ENCODE measurements around the gene STXBP5.

The STXBP5 gene

DNA sequence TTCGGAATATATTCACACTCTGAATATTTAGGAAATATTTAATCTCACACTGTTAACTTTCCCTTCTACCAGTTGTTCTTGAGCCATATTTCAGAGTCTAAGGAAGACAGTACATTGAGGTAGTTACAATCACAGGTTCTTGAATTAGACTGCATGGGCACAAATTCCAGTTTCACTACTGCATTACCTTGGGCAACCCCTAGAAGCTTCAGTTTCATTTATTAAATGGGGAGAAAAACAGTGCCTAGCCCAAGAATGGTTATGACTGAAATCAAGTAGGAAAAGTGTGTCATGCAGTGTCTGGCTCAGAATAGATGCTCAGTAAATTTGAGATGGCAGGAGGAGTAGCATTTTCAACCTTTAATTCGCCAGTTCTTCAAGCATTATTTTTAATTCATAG lies 179.8 kb downstream of the STXBP5 start:
- Histone ChIP-seq H3K27me3 (ENCODE audit: control insufficient read depth, insufficient read depth, low read length) (no peaks in the 10 kb centered on the region), H3K4me3 (ENCODE audit: low read depth, low read length) (no peak overlapping the region), H3K27ac (ENCODE audit: low read depth, low read length) (no peak overlapping the region), H3K36me3 (ENCODE audit: control insufficient read depth, insufficient read depth, low read length) (no peaks in the 10 kb centered on the region; the same call in 1 of the 2 replicates), H3K9me3 (ENCODE audit: control insufficient read depth, insufficient read depth, low read depth, low read length) (peaks cover 8% of the 10 kb centered on the region), H3K4me1 (ENCODE audit: control insufficient read depth, insufficient read depth, low read length) (no peaks in the 10 kb centered on the region), H3K9ac (ENCODE audit: low read length) (no peak overlapping the region)

DNA sequence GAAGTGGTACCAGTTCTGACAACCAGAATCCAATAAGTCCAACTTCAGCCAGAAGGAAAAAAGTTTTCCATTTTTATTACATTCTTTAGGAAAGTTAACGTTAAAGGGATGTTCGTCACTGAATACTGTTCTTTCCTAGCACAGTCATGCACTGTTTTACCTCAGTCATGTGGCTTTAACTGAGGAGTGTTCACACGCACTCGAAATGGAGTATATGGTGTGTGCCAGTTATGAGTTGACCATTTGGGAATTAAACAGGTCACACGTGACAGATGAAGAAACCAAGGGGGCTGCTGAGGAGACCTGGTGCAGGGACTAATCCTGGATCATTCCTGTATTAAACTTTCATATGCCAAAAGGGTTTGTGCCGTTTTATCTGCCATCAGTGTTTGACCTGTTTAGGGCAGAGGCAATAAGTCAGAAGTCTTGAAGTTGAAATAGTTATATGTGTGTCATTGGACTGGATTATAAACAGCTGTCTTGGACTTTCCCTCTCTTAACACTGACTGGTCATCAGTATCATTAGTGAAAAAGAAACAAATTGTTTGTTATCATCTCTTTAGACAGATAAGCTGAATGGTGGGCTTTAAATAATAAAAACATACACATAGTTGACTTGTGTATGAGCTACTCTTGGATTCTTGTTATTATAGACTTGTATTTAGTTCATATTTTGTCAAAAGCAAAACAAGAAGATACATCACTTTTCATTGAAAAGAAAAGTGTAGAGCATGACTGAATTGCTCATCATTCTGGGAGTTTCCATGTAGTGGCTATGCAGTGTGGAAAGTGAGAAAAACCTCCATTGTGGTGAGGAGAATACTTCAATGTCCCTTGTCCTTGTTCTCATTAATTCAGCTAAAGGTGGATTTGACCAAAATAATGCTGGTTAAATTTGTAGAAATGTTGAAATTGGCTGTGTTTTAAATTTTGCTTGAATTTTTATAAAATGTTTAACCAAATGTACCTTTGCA lies 180.8 kb downstream of the STXBP5 start:
- Histone ChIP-seq H3K4me3 (ENCODE audit: low read depth, low read length) (no peak overlapping the region), H3K9me3 (ENCODE audit: control insufficient read depth, insufficient read depth, low read depth, low read length) (peaks cover 8% of the 10 kb centered on the region), H3K9ac (ENCODE audit: low read length) (no peak overlapping the region), H3K27ac (ENCODE audit: low read depth, low read length) (no peak overlapping the region), H3K36me3 (ENCODE audit: control insufficient read depth, insufficient read depth, low read length) (no peaks in the 10 kb centered on the region; the same call in 1 of the 2 replicates), H3K4me1 (ENCODE audit: control insufficient read depth, insufficient read depth, low read length) (no peaks in the 10 kb centered on the region), H3K27me3 (ENCODE audit: control insufficient read depth, insufficient read depth, low read length) (no peaks in the 10 kb centered on the region)

DNA sequence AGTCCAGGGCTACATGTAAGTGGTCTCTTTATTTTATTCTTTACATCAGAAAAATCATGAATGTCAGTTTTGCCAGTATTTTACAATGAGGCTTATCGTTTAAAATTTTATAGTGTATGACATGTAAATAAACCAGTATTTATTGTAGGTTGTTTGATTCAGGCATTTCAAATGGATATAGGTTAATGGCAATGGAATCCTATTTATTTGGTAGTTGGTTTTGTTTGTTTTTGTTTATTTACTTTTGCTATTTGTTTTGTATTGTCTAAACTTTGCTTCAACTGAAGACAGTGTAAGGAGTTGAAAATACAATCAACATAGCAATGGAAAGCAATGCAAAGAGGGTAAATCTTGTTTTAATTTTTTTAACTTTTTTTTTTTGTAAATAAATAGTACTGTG lies 185.2 kb downstream of the STXBP5 start:
- Histone ChIP-seq H3K27me3 (ENCODE audit: control insufficient read depth, insufficient read depth, low read length) (no peaks in the 10 kb centered on the region), H3K4me1 (ENCODE audit: control insufficient read depth, insufficient read depth, low read length) (no peaks in the 10 kb centered on the region), H3K27ac (ENCODE audit: low read depth, low read length) (no peak overlapping the region), H3K9ac (ENCODE audit: low read length) (no peak overlapping the region), H3K36me3 (ENCODE audit: control insufficient read depth, insufficient read depth, low read length) (no peaks in the 10 kb centered on the region), H3K9me3 (ENCODE audit: control insufficient read depth, insufficient read depth, low read depth, low read length) (no peaks in the 10 kb centered on the region), H3K4me3 (ENCODE audit: low read depth, low read length) (no peak overlapping the region)

DNA sequence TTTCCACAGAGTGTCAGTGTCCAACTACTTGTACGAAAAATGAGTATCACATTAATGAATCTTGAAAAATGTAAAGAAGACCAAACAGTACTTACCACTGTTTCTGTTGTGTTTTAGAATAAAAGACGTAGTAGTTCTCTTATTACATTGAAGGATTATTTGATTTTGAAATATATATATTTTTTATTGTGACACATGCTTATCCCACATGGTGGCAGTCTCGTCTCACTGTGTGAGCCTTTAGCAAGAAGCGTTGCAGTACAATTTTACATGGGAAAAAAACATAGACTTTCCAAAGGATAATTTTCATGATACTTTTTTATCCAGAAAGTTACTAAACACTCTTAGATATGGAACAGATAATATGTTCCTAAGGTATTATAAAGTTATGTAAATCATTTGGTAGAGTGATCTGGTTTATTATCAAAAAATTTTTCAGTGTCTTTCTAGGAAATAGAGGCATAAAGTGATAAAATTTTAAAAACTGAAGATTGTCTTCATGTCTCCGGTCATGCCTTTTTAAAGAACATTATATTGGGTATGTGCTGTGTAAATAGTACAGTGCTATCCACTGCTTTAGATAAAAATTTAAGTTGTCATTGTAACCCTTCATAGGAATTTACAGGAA lies 186.8 kb downstream of the STXBP5 start:
- Histone ChIP-seq H3K27ac (ENCODE audit: low read depth, low read length) (no peak overlapping the region), H3K9me3 (ENCODE audit: control insufficient read depth, insufficient read depth, low read depth, low read length) (no peaks in the 10 kb centered on the region), H3K27me3 (ENCODE audit: control insufficient read depth, insufficient read depth, low read length) (no peaks in the 10 kb centered on the region), H3K4me1 (ENCODE audit: control insufficient read depth, insufficient read depth, low read length) (no peaks in the 10 kb centered on the region), H3K36me3 (ENCODE audit: control insufficient read depth, insufficient read depth, low read length) (no peaks in the 10 kb centered on the region), H3K4me3 (ENCODE audit: low read depth, low read length) (no peak overlapping the region), H3K9ac (ENCODE audit: low read length) (no peak overlapping the region)

DNA sequence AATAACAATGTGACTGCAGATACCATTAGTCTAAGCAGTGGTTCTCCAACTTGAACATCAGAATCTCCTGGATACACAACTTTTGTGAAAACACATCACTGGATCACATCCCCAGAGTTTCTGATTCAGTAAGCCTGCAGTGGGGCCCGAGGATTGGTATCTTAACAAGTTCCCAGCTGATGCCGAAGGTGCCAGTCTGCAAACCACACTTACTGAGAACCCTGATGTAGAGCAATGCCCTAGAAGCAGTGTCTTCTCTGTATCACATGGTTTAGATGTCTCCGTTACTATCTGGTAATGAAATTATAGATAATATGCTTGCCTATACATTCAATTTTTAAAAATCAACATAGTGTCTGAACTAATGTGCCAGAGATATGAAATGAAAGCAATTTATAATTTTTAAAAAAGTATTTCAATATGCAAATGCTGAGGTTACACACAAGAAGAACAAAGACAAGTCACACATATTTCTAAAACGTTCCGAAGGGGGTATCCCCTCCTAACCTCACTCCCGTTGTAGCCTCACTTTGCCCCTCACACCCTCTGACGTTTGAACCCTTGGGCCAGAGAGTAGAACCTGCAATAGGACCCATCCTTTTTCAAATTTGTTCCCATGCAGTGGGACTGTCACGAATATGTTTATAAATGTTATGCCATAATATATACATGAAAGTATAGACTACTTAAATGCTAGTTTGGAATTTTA lies 188.9 kb downstream of the STXBP5 start:
- Histone ChIP-seq H3K27me3 (ENCODE audit: control insufficient read depth, insufficient read depth, low read length) (no peaks in the 10 kb centered on the region), H3K4me1 (ENCODE audit: control insufficient read depth, insufficient read depth, low read length) (no peaks in the 10 kb centered on the region), H3K4me3 (ENCODE audit: low read depth, low read length) (no peak overlapping the region), H3K9me3 (ENCODE audit: control insufficient read depth, insufficient read depth, low read depth, low read length) (no peaks in the 10 kb centered on the region), H3K36me3 (ENCODE audit: control insufficient read depth, insufficient read depth, low read length) (no peaks in the 10 kb centered on the region), H3K27ac (ENCODE audit: low read depth, low read length) (no peak overlapping the region), H3K9ac (ENCODE audit: low read length) (no peak overlapping the region)

DNA sequence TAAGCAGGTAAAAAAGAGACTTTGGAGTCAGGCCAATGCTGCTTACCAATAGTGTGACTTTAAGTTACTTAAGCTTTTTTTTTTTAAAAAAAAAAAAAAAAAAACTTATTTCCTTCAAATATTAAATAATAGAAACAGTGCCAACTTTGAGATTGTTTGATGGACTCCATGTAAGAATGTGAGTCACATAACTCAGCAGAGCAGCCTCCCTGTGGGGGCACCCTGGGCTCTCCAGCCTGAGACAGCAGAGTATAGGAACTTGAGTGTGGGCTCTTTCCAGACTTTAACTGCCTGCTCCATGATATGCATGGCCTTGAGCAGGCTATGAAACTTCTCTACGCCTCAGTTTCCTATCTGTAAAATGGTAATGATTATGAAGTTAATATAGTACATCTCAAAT lies 190.9 kb downstream of the STXBP5 start:
- peaks cover 8% of the 10 kb centered on the region for H3K9me3 ChIP-seq (ENCODE audit: control insufficient read depth, insufficient read depth, low read depth, low read length)
- no peaks in the 10 kb centered on the region for H3K4me1 ChIP-seq (ENCODE audit: control insufficient read depth, insufficient read depth, low read length)
- no peaks in the 10 kb centered on the region for H3K27me3 ChIP-seq (ENCODE audit: control insufficient read depth, insufficient read depth, low read length)
- H3K4me3 ChIP-seq (ENCODE audit: low read depth, low read length): no peak overlapping the region
- no peak overlapping the region for H3K9ac ChIP-seq (ENCODE audit: low read length)
- no peak overlapping the region for H3K27ac ChIP-seq (ENCODE audit: low read depth, low read length)
- H3K36me3 ChIP-seq (ENCODE audit: control insufficient read depth, insufficient read depth, low read length): no peaks in the 10 kb centered on the region

DNA sequence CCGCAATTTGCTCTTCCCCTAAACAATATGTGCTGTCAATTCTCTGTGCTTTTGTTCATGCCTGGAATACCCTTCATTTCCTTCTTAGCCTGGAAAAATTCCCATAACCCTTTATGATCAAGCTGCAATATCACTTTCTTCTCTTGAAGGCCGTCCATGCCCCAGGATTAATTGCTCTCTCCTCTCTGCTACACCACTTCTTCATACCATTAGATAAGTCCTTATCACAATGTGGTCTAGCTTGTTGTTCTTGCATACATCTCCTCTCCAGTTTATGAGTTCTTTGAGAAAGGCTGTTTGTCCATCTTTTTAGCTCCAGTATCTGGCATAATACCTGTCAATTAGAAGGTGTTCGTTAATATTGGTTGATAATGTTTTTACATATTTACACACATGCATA lies 193.1 kb downstream of the STXBP5 start:
- Histone ChIP-seq H3K9ac (ENCODE audit: low read length) (no peak overlapping the region), H3K4me1 (ENCODE audit: control insufficient read depth, insufficient read depth, low read length) (no peaks in the 10 kb centered on the region), H3K4me3 (ENCODE audit: low read depth, low read length) (no peak overlapping the region), H3K9me3 (ENCODE audit: control insufficient read depth, insufficient read depth, low read depth, low read length) (peaks cover 30% of the 10 kb centered on the region), H3K27ac (ENCODE audit: low read depth, low read length) (no peak overlapping the region), H3K27me3 (ENCODE audit: control insufficient read depth, insufficient read depth, low read length) (no peaks in the 10 kb centered on the region), H3K36me3 (ENCODE audit: control insufficient read depth, insufficient read depth, low read length) (no peaks in the 10 kb centered on the region)

DNA sequence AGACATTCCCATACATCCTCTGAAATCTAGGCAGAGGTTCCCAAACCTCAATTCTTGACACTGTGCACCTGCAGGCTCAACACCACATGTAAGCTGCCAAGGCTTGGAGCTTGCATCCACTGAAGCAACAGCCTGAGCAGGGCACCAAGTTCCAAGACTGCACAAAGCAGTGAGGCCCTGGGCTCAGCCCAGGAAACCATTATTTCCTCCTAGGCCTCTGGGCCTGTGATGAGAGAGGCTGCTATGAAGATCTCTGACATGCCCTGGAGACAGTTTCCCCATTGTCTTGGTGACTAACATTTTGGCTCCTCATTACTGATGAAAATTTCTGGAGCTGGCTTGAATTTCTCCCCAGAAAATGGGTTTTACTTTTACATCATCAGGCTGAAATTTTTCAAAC lies 196.8 kb downstream of the STXBP5 start:
- H3K27me3 ChIP-seq (ENCODE audit: control insufficient read depth, insufficient read depth, low read length): no peaks in the 10 kb centered on the region
- peaks cover 35% of the 10 kb centered on the region for H3K9me3 ChIP-seq (ENCODE audit: control insufficient read depth, insufficient read depth, low read depth, low read length)
- no peak overlapping the region for H3K4me3 ChIP-seq (ENCODE audit: low read depth, low read length)
- no peak overlapping the region for H3K27ac ChIP-seq (ENCODE audit: low read depth, low read length)
- H3K9ac ChIP-seq (ENCODE audit: low read length): no peak overlapping the region
- H3K36me3 ChIP-seq (ENCODE audit: control insufficient read depth, insufficient read depth, low read length): no peaks in the 10 kb centered on the region
- no peaks in the 10 kb centered on the region for H3K4me1 ChIP-seq (ENCODE audit: control insufficient read depth, insufficient read depth, low read length)

DNA sequence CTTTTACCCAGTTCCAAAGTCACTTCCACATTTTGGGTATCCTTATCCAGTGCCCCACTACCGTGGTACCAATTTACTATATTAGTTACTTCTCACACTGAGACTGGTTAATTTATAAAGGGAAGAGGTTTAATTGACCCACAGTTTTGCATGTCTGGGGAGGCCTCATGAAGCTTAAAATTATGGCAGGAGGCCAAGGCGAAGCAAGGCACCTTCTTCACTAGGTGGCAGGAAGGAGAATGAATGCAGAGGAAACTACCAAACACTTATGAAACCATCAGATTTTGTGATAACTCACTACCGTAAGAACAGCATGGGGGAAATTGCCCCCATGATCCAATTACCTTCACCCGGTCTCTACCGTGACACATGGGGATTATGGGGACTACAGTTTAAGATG lies 197.6 kb downstream of the STXBP5 start:
- H3K27ac ChIP-seq (ENCODE audit: low read depth, low read length): no peak overlapping the region
- peaks cover 35% of the 10 kb centered on the region for H3K9me3 ChIP-seq (ENCODE audit: control insufficient read depth, insufficient read depth, low read depth, low read length)
- no peaks in the 10 kb centered on the region for H3K36me3 ChIP-seq (ENCODE audit: control insufficient read depth, insufficient read depth, low read length)
- no peaks in the 10 kb centered on the region for H3K4me1 ChIP-seq (ENCODE audit: control insufficient read depth, insufficient read depth, low read length)
- no peak overlapping the region for H3K9ac ChIP-seq (ENCODE audit: low read length)
- no peaks in the 10 kb centered on the region for H3K27me3 ChIP-seq (ENCODE audit: control insufficient read depth, insufficient read depth, low read length)
- no peak overlapping the region for H3K4me3 ChIP-seq (ENCODE audit: low read depth, low read length)

DNA sequence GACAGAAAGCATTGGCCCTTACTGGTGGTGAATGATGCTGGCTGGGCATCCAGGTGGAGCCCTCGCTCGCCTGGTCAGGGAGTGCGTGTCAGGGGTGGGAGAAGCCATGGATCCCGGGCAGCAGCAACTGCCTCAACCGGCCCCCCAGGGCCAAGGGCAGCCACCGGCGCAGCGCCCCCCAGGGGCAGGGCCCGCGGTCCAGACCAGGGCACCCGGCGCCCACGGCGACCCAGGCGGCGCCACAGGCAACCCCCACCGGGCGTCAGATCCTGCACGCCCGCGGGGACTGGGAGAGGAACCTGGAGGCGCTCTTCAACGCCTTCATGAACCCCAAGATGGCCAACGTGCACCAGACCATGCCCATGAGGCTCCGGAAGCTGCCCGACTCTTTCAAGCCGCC lies 202.6 kb downstream of the STXBP5 start:
- no peak overlapping the region for H3K4me3 ChIP-seq (ENCODE audit: low read depth, low read length)
- no peak overlapping the region for H3K27ac ChIP-seq (ENCODE audit: low read depth, low read length)
- H3K27me3 ChIP-seq (ENCODE audit: control insufficient read depth, insufficient read depth, low read length): no peaks in the 10 kb centered on the region
- H3K9me3 ChIP-seq (ENCODE audit: control insufficient read depth, insufficient read depth, low read depth, low read length): peaks cover 10% of the 10 kb centered on the region
- H3K9ac ChIP-seq (ENCODE audit: low read length): no peak overlapping the region
- H3K4me1 ChIP-seq (ENCODE audit: control insufficient read depth, insufficient read depth, low read length): no peaks in the 10 kb centered on the region
- H3K36me3 ChIP-seq (ENCODE audit: control insufficient read depth, insufficient read depth, low read length): no peaks in the 10 kb centered on the region

DNA sequence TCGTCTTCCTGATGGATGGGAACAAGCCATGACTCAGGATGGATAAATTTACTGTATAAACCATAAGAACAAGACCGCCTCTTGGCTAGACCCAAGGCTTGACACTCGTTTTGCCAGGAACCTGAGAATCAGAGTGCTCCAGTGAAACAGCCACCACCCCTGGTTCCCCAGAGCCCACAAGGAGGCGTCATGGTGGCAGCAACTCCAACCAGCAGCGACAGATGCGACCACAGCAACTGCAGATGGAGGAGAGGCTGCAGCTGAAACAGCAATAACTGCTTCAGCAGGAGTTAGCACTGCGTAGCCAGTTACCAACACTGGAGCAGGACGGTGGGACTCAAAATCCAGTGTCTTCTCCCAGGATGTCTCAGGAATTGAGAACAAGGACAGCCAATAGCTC lies 203.4 kb downstream of the STXBP5 start:
- no peak overlapping the region for H3K9ac ChIP-seq (ENCODE audit: low read length)
- H3K27me3 ChIP-seq (ENCODE audit: control insufficient read depth, insufficient read depth, low read length): no peaks in the 10 kb centered on the region
- no peak overlapping the region for H3K4me3 ChIP-seq (ENCODE audit: low read depth, low read length)
- H3K9me3 ChIP-seq (ENCODE audit: control insufficient read depth, insufficient read depth, low read depth, low read length): peaks cover 2% of the 10 kb centered on the region; the same call in 1 of the 2 replicates
- H3K27ac ChIP-seq (ENCODE audit: low read depth, low read length): no peak overlapping the region
- H3K36me3 ChIP-seq (ENCODE audit: control insufficient read depth, insufficient read depth, low read length): no peaks in the 10 kb centered on the region
- H3K4me1 ChIP-seq (ENCODE audit: control insufficient read depth, insufficient read depth, low read length): no peaks in the 10 kb centered on the region
